Upper lobe of left lung (tissue), 6 donors: ENCODE data around the gene ADAP1. TPM values are rescaled to one million over a fixed set of nuclear protein-coding genes. Genes with fewer than 3 reads are reported as not detected.

Experiments
- ATAC-seq, 2 donors: fragments of 200-7000 bp; cut with Tn5 transposase; one replicate each; pipeline ENCODE4 v1.9.1; 2022; ENCODE audit warnings: mild to moderate bottlenecking in 2 of 2, moderate library complexity in 2 of 2; ENCODE audit not compliant: low FRiP score in 2 of 2
- DNase-seq, 2 donors: peaks; one replicate each; pipeline ENCODE4 v3.0.0-alpha.2; 2019 to 2020
- H3K27ac ChIP-seq, 4 donors: fragments of 200-600 bp; sonication (generic); one replicate each; pipeline ENCODE4 v1.5.1; 2016 to 2019
- H3K27me3 ChIP-seq, 4 donors: fragments of 200-600 bp; sonication (generic); one replicate each; pipeline ENCODE4 v1.5.1; 2017 to 2019
- H3K36me3 ChIP-seq, 4 donors: fragments of 200-600 bp; sonication (generic); one replicate each; pipeline ENCODE4 v1.5.1; 2016 to 2019
- H3K4me1 ChIP-seq, 4 donors: fragments of 200-600 bp; sonication (generic); one replicate each; pipeline ENCODE4 v1.5.1; 2018 to 2019
- H3K4me3 ChIP-seq, 4 donors: fragments of 200-600 bp; sonication (generic); one replicate each; pipeline ENCODE4 v1.5.1; 2017 to 2019; ENCODE audit warnings: mild to moderate bottlenecking in 2 of 4, moderate library complexity in 1 of 4
- H3K9me3 ChIP-seq, 4 donors: fragments of 200-600 bp; sonication (generic); one replicate each; pipeline ENCODE4 v1.5.1; 2018 to 2019
- EP300 ChIP-seq, 4 donors: sonication (generic); formaldehyde crosslinking; IDR thresholded peaks; one replicate each; pipeline ENCODE4 v1.5.1; 2017; ENCODE audit warnings: antibody characterized with exemption in 4 of 4, control low read depth in 2 of 4
- POLR2A ChIP-seq, 4 donors: fragments of 450-650 bp; IDR thresholded peaks; one replicate each; pipeline ENCODE4 v1.5.1; 2016 to 2017; ENCODE audit warnings: antibody characterized with exemption in 4 of 4, mild to moderate bottlenecking in 2 of 4
- POLR2AphosphoS5 ChIP-seq, 2 donors: sonication (generic); formaldehyde crosslinking; IDR thresholded peaks; one replicate each; pipeline ENCODE4 v1.5.1; 2017; ENCODE audit warnings: antibody characterized with exemption in 2 of 2
- WGBS, 2 donors: methylation state at CpG; one replicate each; pipeline ENCODE4 v1.1.5; 2017 to 2018; 5-methylcytosine and 5-hydroxymethylcytosine counted together
- total RNA-seq, 6 donors: library from RNA; depleted of rRNA in 4 of 6; stranded (reverse); fragments of >200 nt in 4 of 6; gene quantifications; one replicate each; pipeline versions ENCODE4 v1.1.0 to v1.2.1, GENCODE V29; 2016 to 2021
- TF ChIP-seq, protein P1 (sequence below), 6 experiments: fragments of 450-650 bp in 4 of 6; fragments of 200-600 bp in 2 of 6; sonication (generic) in 2 of 6; IDR thresholded peaks; one replicate each; pipeline ENCODE4 v1.5.1; 2016 to 2019; ENCODE audit warnings: antibody characterized with exemption in 6 of 6
- donor health status: DM: no; HTN: no; CAD: no; lungs with moderate emphysema.
- donor health status: DM: no; HTN: yes; CAD: no; lungs with severe emphysema.

Gene ADAP1
- total RNA-seq, 6 donors from 2014 or later, result 31.0 to 109 (median 37.5) TPM

DNA sequence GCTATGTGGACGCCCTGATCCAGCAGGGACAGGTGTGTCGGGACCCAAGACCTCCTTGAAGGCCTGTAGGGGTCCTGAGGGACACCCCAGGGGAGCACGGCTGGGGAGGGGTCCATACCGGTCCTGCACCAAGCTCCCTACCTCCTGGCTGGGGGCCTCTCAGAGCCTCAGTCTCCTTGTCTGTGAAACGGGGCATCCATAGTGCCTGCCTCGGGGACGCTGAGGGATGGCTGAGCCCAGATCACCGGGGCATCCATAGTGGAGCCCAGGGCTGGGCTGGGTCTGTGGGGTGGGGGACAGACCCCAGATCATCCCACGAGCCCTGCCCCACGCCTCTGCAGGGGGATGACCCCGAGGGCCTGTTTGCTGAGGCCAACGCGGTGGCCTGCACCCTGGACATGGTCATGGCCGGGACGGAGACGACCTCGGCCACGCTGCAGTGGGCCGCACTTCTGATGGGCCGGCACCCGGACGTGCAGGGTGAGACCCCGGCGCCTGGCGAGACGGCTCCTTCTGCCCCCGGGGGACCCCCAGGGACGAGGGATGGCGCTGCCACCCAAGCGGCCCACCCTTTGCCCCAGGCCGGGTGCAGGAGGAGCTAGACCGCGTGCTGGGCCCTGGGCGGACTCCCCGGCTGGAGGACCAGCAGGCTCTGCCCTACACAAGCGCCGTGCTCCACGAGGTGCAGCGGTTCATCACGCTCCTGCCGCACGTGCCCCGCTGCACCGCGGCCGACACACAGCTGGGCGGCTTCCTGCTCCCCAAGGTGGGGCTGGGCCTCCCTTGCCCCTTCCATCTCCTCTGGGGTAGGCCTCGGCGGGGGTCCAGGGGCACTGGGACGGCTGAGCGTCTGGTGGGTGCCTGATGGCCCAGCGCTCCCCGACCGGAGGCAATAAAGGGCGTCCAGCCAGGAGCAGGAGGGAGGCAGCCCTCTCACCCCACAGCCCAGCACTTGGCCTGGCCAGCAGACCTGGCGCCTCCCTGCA lies 32.6 kb upstream of the ADAP1 start:
- peak in 1 of 2 donors; percentile 81 for DNase-seq
- H3K4me3 ChIP-seq, result no peak overlapping the region
- peaks cover 0 to 10% (median 5%) of the 10 kb centered on the region in 4 donors for H3K27me3 ChIP-seq
- H3K36me3 ChIP-seq, result no peaks in the 10 kb centered on the region
- no peak overlapping the region for H3K27ac ChIP-seq
- no peak for ATAC-seq
- no peaks in the 10 kb centered on the region for H3K9me3 ChIP-seq
- H3K4me1 ChIP-seq, result peaks cover 0 to 11% (median 3%) of the 10 kb centered on the region in 4 donors
- TF ChIP-seq, protein P1, sequence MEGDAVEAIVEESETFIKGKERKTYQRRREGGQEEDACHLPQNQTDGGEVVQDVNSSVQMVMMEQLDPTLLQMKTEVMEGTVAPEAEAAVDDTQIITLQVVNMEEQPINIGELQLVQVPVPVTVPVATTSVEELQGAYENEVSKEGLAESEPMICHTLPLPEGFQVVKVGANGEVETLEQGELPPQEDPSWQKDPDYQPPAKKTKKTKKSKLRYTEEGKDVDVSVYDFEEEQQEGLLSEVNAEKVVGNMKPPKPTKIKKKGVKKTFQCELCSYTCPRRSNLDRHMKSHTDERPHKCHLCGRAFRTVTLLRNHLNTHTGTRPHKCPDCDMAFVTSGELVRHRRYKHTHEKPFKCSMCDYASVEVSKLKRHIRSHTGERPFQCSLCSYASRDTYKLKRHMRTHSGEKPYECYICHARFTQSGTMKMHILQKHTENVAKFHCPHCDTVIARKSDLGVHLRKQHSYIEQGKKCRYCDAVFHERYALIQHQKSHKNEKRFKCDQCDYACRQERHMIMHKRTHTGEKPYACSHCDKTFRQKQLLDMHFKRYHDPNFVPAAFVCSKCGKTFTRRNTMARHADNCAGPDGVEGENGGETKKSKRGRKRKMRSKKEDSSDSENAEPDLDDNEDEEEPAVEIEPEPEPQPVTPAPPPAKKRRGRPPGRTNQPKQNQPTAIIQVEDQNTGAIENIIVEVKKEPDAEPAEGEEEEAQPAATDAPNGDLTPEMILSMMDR (IDR thresholded peaks at IDR 0.05), result no peak
- TF ChIP-seq EP300 (IDR thresholded peaks at IDR 0.05), result no peak
- TF ChIP-seq POLR2A (IDR thresholded peaks at IDR 0.05), result no peak
- TF ChIP-seq POLR2AphosphoS5 (IDR thresholded peaks at IDR 0.05), result no peak
- 88 to 93% methylated on average over 3 to 43 of the region's 56 CpGs for WGBS, 2 donors

DNA sequence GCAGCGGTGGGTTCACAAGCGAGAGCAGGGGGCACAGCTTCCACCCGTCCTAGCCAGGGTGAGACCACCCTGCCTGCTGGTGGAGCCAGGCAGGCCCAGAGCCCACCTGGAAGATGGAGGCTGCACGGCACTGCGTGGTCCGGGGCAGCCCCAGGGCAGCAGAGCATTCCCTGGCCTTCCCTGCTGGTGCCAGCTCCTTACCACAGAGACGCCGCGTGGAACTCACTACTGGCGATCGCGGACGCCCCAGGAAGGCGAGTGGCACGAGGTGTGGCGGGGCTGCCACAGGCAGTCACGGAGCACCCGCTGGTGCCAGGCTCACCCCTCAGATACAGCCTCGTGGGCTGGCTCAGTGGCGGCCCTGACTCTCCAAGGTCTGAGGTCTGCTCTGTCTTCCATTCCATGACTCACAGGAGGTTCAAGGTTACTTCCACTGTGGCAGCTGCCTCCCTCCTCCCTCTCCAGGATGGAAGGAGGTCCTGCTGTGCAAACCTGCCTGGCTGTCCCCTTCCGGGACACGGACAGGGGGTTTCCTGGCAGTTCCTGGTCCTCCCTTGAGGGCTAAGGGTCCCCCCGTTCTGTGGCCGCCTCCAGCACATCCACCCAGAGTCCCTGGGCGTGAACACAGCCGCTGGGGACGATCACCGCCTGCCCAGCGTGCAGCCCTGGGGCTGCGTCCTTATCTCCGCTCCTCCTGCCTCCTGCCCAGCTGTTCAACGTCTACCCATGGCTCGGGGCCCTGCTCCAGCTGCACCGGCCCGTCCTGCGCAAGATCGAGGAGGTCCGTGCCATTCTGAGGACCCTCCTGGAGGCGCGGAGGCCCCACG lies 31.6 kb upstream of the ADAP1 start:
- TF ChIP-seq POLR2A (IDR thresholded peaks at IDR 0.05) (no peak), EP300 (IDR thresholded peaks at IDR 0.05) (no peak), POLR2AphosphoS5 (IDR thresholded peaks at IDR 0.05) (no peak)
- TF ChIP-seq, protein P1 (IDR thresholded peaks at IDR 0.05), result no peak
- Histone ChIP-seq H3K27ac (no peak overlapping the region), H3K4me3 (no peak overlapping the region), H3K9me3 (no peaks in the 10 kb centered on the region), H3K27me3 (peaks cover 0 to 11% (median 5%) of the 10 kb centered on the region in 4 donors), H3K36me3 (no peaks in the 10 kb centered on the region), H3K4me1 (peaks cover 0 to 11% (median 3%) of the 10 kb centered on the region in 4 donors)
- ATAC-seq, result no peak
- peak in 1 of 2 donors; percentile 75 for DNase-seq
- 61 to 77% methylated on average over 12 to 22 of the region's 41 CpGs for WGBS, 2 donors

DNA sequence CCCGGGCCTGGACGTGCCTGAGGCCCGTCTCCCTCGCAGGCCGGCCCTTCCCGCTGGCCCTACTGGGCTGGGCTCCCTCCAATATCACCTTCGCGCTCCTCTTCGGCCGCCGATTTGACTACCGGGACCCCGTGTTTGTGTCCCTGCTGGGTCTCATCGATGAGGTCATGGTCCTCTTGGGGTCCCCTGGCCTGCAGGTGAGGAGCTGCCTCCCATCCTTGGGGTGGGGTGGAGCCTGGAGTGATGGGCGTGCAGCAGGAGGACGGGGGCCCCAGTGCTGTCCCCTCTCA lies 30.6 kb upstream of the ADAP1 start:
- WGBS, 2 donors, result 84 to 92% methylated on average over 13 to 16 of the region's 16 CpGs
- TF ChIP-seq POLR2A (IDR thresholded peaks at IDR 0.05) (no peak), POLR2AphosphoS5 (IDR thresholded peaks at IDR 0.05) (no peak), EP300 (IDR thresholded peaks at IDR 0.05) (no peak)
- TF ChIP-seq, protein P1 (IDR thresholded peaks at IDR 0.05), result no peak
- Histone ChIP-seq H3K9me3 (no peaks in the 10 kb centered on the region), H3K4me1 (peaks cover 0 to 11% (median 3%) of the 10 kb centered on the region in 4 donors), H3K36me3 (no peaks in the 10 kb centered on the region), H3K4me3 (no peak overlapping the region), H3K27ac (no peak overlapping the region), H3K27me3 (peaks cover 0 to 11% (median 5%) of the 10 kb centered on the region in 4 donors)
- ATAC-seq (no peak), DNase-seq (no peak)

DNA sequence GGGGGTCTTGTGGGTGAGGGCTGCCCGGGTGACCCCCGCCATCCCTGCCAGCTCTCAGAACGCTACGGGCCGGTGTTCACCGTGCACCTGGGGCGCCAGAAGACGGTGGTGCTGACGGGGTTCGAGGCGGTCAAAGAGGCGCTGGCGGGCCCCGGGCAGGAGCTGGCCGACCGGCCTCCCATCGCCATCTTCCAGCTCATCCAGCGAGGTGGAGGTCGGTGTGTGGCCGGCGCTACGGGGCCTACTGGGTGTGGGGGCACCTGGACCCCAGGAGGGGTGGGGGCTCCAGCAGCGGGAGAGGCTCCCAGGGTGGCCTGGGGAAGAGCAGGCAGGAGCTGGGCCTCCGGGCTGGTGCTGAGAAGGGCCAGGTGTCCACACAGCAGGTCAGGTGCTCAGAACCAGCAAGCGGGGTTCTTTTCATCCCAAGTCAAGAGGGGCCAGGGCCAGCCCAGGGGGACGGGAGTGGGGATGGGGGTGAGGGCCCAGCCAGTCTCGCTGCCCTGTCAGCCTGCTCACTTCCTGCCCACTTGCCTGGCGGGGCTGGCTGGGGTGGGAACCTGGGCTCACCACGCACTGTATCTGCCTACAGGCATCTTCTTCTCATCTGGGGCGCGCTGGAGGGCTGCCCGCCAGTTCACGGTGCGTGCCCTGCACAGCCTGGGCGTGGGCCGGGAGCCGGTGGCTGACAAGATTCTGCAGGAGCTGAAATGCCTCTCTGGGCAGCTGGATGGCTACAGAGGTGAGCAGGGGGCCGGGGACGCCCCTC lies 30.1 kb upstream of the ADAP1 start:
- TF ChIP-seq POLR2A (IDR thresholded peaks at IDR 0.05) (no peak), EP300 (IDR thresholded peaks at IDR 0.05) (no peak), POLR2AphosphoS5 (IDR thresholded peaks at IDR 0.05) (no peak)
- TF ChIP-seq, protein P1 (IDR thresholded peaks at IDR 0.05), result no peak
- DNase-seq (peak in 1 of 2 donors; percentile 79), ATAC-seq (no peak)
- Histone ChIP-seq H3K4me3 (no peak overlapping the region), H3K27ac (no peak overlapping the region), H3K36me3 (no peaks in the 10 kb centered on the region), H3K27me3 (peaks cover 0 to 11% (median 5%) of the 10 kb centered on the region in 4 donors), H3K4me1 (peaks cover 0 to 11% (median 3%) of the 10 kb centered on the region in 4 donors), H3K9me3 (no peaks in the 10 kb centered on the region)
- WGBS, 2 donors, result 86% methylated on average over 8 to 26 of the region's 39 CpGs
